ENCODE data around the gene DPEP3. TPM values are rescaled to one million over a fixed set of nuclear protein-coding genes. Genes with fewer than 3 reads are reported as not detected.
"Not testable (repeated sequence)": the region's sequence is repeated elsewhere in the genome, so short reads cannot be mapped to it uniquely, and the experiment has no call there.

Gene DPEP3
- polyA plus RNA-seq (ENCODE audit: insufficient read length in 3 of 3) = under 1 TPM in 1 of 3 donors, not detected in 2; 0.17 TPM
- long read RNA-seq, donor 1 = 0 reads
- long read RNA-seq, donor 2 = 0 reads
- long read RNA-seq, donor 3 = 0 reads
- long read RNA-seq, donor 4 = 0 reads
- long read RNA-seq, donor 5 = 0 reads
- long read RNA-seq, donor 6 = 0 reads
- long read RNA-seq, donor 7 = 0 reads
- long read RNA-seq, donor 8 = 0 reads
- long read RNA-seq, donor 9, partial matches to known transcripts = 0 of 1 reads
- long read RNA-seq, donor 9, other reads (novel, unspliced or antisense) = 0 of 1 reads
- long read RNA-seq, donor 10 = 0 reads
- long read RNA-seq, donor 11 = 0 reads
- long read RNA-seq, donor 12 = 0 reads
- long read RNA-seq, donor 13 = 0 reads
- long read RNA-seq, donor 14 = 0 reads
- long read RNA-seq, donor 15 = 0 reads
- long read RNA-seq, donor 16 = 0 reads

GRCh38 chr16:67979955-67980678 lies at the start of gene DPEP3:
TSS of gene DPEP3 (minus strand) at chr16:67980499. CDS start at chr16:67980380, 119 bp downstream.
- no peak for DNase-seq

GRCh38 chr16:68028996-68029395 lies 48.7 kb upstream of the DPEP3 start:
- no peak for DNase-seq

- DNase-seq = peak; percentile 93
Observed at GRCh38 chr16:68022728-68023537, 42.6 kb upstream of the DPEP3 start, which contains the start of the genes DDX28 and DUS2. TSS of gene DDX28 (minus strand) at chr16:68023232. CDS start at chr16:68023202, 30 bp downstream. TSS of gene DUS2 (plus strand) at chr16:68023284. CDS start at chr16:68038024, 14,740 bp downstream.

- DNase-seq = no peak
Observed at GRCh38 chr16:68022278-68022727, 42.0 kb upstream of the DPEP3 start.

- no peak for DNase-seq
Observed at GRCh38 chr16:68021490-68021889, 41.2 kb upstream of the DPEP3 start.

- no peak for DNase-seq
Observed at GRCh38 chr16:68019167-68019680, 38.9 kb upstream of the DPEP3 start.

- no peak for DNase-seq
Observed at GRCh38 chr16:68015681-68016080, 35.4 kb upstream of the DPEP3 start, which contains the start of gene DPEP2NB. TSS of gene DPEP2NB (minus strand) at chr16:68015911. CDS start at chr16:68015770, 141 bp downstream.

- no peak for DNase-seq
Observed at GRCh38 chr16:68013440-68013839, 33.1 kb upstream of the DPEP3 start.

- DNase-seq = not testable (repeated sequence)
Observed at GRCh38 chr16:68009872-68010271, 29.6 kb upstream of the DPEP3 start.

GRCh38 chr16:68009157-68009735 lies 28.9 kb upstream of the DPEP3 start:
- DNase-seq = no peak

GRCh38 chr16:68005786-68006286 lies 25.5 kb upstream of the DPEP3 start:
- DNase-seq = no peak

GRCh38 chr16:68005211-68005610 lies 24.9 kb upstream of the DPEP3 start:
- no peak for DNase-seq

- DNase-seq = no peak
Observed at GRCh38 chr16:68003031-68003430, 22.7 kb upstream of the DPEP3 start.

GRCh38 chr16:68000450-68000849 lies 20.2 kb upstream of the DPEP3 start:
- no peak for DNase-seq

- no peak for DNase-seq
Observed at GRCh38 chr16:67999985-68000384, 19.7 kb upstream of the DPEP3 start.

GRCh38 chr16:67998779-67999688 lies 18.7 kb upstream of the DPEP3 start, which contains the start of gene DPEP2:
TSS of gene DPEP2 (minus strand) at chr16:67999484. CDS start at chr16:67993212, 6,272 bp downstream.
- DNase-seq = not testable (repeated sequence)

- not testable (repeated sequence) for DNase-seq
Observed at GRCh38 chr16:67998231-67998778, 18.0 kb upstream of the DPEP3 start.

GRCh38 chr16:67996666-67997065 lies 16.4 kb upstream of the DPEP3 start:
- no peak for DNase-seq

GRCh38 chr16:67995423-67995822 lies 15.1 kb upstream of the DPEP3 start:
- no peak for DNase-seq
